H1 (cell line): ENCODE data around the gene BAD. TPM values are rescaled to one million over a fixed set of nuclear protein-coding genes. Genes with fewer than 3 reads are reported as not detected.

Experiments used
- CTCF ChIA-PET: fragments of 300-600 bp; sonication (Branson Sonifier 250); formaldehyde crosslinking; loops from one replicate; lab custom pipeline; 2021; ENCODE audit not compliant: partially characterized antibody; lab: Charles Lee
- POLR2A ChIA-PET: fragments of 300-600 bp; sonication (Branson Sonifier 250); formaldehyde crosslinking; loops from one replicate; lab custom pipeline; 2021; ENCODE audit warnings: inconsistent platforms; ENCODE audit not compliant: partially characterized antibody; lab: Charles Lee
- DNase-seq, 2 experiments: peaks; one replicate each; pipeline versions ENCODE4 v3.0.0 to v3.0.0-alpha.2; 2010 to 2022; ENCODE audit warnings: low spot score in 2 of 2, low read depth in 1 of 2, mixed read lengths in 1 of 2
- FAIRE-seq: peaks from 2 replicates; lab custom pipeline; 2011; peaks lifted over from hg19 to GRCh38; lab: Jason Lieb, UNC
- H2AFZ ChIP-seq: 2 replicates; pipeline ENCODE4 v1.8.1; 2012; ENCODE audit warnings: low read length, inconsistent platforms
- H2AK5ac ChIP-seq: 2 replicates; pipeline ENCODE4 v1.6.1; 2013; ENCODE audit warnings: low read depth, low read length
- H2BK120ac ChIP-seq: replicated peaks from 2 replicates; pipeline ENCODE3; 2013; ENCODE audit warnings: low read depth, low read length, inconsistent platforms
- H2BK12ac ChIP-seq: 2 replicates; pipeline ENCODE4 v1.6.1; 2013; ENCODE audit warnings: low read depth, low read length
- H2BK15ac ChIP-seq: 2 replicates; pipeline ENCODE4 v1.6.1; 2013; ENCODE audit warnings: low read length
- H2BK20ac ChIP-seq: 2 replicates; pipeline ENCODE4 v1.6.1; 2013; ENCODE audit warnings: low read length
- H2BK5ac ChIP-seq: 2 replicates; pipeline ENCODE4 v1.6.1; 2013; ENCODE audit warnings: low read depth, low read length
- H3K14ac ChIP-seq: 2 replicates; pipeline ENCODE4 v1.6.1; 2013; ENCODE audit warnings: inconsistent platforms; ENCODE audit not compliant: insufficient read length
- H3K18ac ChIP-seq: 2 replicates; pipeline ENCODE4 v1.6.1; 2013; ENCODE audit warnings: low read length; ENCODE audit errors: extremely low read depth
- H3K23ac ChIP-seq: 2 replicates; pipeline ENCODE4 v1.6.1; 2013; ENCODE audit warnings: inconsistent platforms; ENCODE audit not compliant: insufficient read length
- H3K23me2 ChIP-seq: 2 replicates; pipeline ENCODE4 v1.6.1; 2013; ENCODE audit warnings: low read depth, low read length
- H3K27ac ChIP-seq: 2 replicates; pipeline ENCODE4 v1.6.1; 2011; ENCODE audit warnings: low read depth, low read length, inconsistent platforms
- H3K27me3 ChIP-seq, 4 experiments: replicated peaks in 1 of 4; 1 replicate in 1 of 4; 2 replicates in 3 of 4; pipeline versions ENCODE4 v1.6.1 to v1.8.1; 2011 to 2013; ENCODE audit warnings: low read length in 3 of 4, mild to moderate bottlenecking in 3 of 4, inconsistent platforms in 2 of 4, mixed read lengths in 2 of 4, moderate library complexity in 1 of 4; ENCODE audit not compliant: control insufficient read depth in 3 of 4, insufficient read depth in 3 of 4; ENCODE audit errors: extremely low read depth in 1 of 4
- H3K36me3 ChIP-seq, 4 experiments: 2 replicates each; pipeline versions ENCODE4 v1.6.1 to v1.8.1; 2011 to 2013; ENCODE audit warnings: mild to moderate bottlenecking in 4 of 4, low read length in 3 of 4, moderate library complexity in 2 of 4, control low read depth in 1 of 4, inconsistent platforms in 1 of 4; ENCODE audit not compliant: insufficient read depth in 4 of 4, control insufficient read depth in 2 of 4
- H3K4ac ChIP-seq: replicated peaks from 2 replicates; pipeline ENCODE3; 2013; ENCODE audit warnings: low read length, low read depth, mixed read lengths, inconsistent platforms; ENCODE audit not compliant: insufficient read length
- H3K4me1 ChIP-seq, 4 experiments: replicated peaks in 1 of 4; 1 replicate in 1 of 4; 2 replicates in 3 of 4; pipeline versions ENCODE4 v1.6.1 to v1.8.1; 2011 to 2013; ENCODE audit warnings: low read length in 3 of 4, inconsistent platforms in 2 of 4, mixed read lengths in 1 of 4; ENCODE audit not compliant: insufficient read depth in 4 of 4, control insufficient read depth in 3 of 4
- H3K4me2 ChIP-seq, 2 experiments: 2 replicates each; pipeline versions ENCODE4 v1.6.1 to v1.8.1; 2011 to 2013; ENCODE audit warnings: low read depth in 2 of 2, low read length in 2 of 2, control low read depth in 1 of 2, inconsistent platforms in 1 of 2, mild to moderate bottlenecking in 1 of 2; ENCODE audit not compliant: insufficient read depth in 1 of 2
- H3K4me3 ChIP-seq, 4 experiments: fragments of 200-600, 300-600 bp in 1 of 4; sonication (generic), shearing (Covaris generic), sonication (Bioruptor Twin) in 1 of 4; 2 replicates each; pipeline versions ENCODE4 v1.5.1 to v1.8.1; 2011 to 2016; ENCODE audit warnings: low read length in 4 of 4, low read depth in 3 of 4, control low read depth in 2 of 4, inconsistent platforms in 2 of 4, mild to moderate bottlenecking in 2 of 4, mixed read lengths in 1 of 4, moderate library complexity in 1 of 4; ENCODE audit not compliant: insufficient read depth in 2 of 4; ENCODE audit errors: extremely low read depth in 1 of 4
- H3K56ac ChIP-seq: replicated peaks from 2 replicates; pipeline ENCODE3; 2013; ENCODE audit warnings: low read depth, mild to moderate bottlenecking, mixed read lengths, low read length, inconsistent platforms; ENCODE audit not compliant: insufficient read length
- H3K79me1 ChIP-seq: 2 replicates; pipeline ENCODE4 v1.6.1; 2013; ENCODE audit warnings: low read depth, low read length, control low read depth
- H3K79me2 ChIP-seq, 2 experiments: 2 replicates each; pipeline versions ENCODE4 v1.6.1 to v1.8.1; 2012 to 2013; ENCODE audit warnings: low read length in 2 of 2, mild to moderate bottlenecking in 2 of 2, inconsistent platforms in 1 of 2; ENCODE audit not compliant: insufficient read depth in 2 of 2, control insufficient read depth in 1 of 2
- H3K9ac ChIP-seq, 4 experiments: replicated peaks in 1 of 4; 1 replicate in 1 of 4; 2 replicates in 3 of 4; pipeline versions ENCODE4 v1.6.1 to v1.8.1; 2011 to 2013; ENCODE audit warnings: low read depth in 3 of 4, low read length in 3 of 4, control low read depth in 2 of 4, mild to moderate bottlenecking in 2 of 4, moderate library complexity in 2 of 4, inconsistent platforms in 1 of 4; ENCODE audit errors: extremely low read depth in 1 of 4
- H3K9me3 ChIP-seq, 2 experiments: 2 replicates each; pipeline versions ENCODE4 v1.6.1 to v1.8.1; 2012 to 2013; ENCODE audit warnings: mild to moderate bottlenecking in 2 of 2, moderate library complexity in 2 of 2, control low read depth in 1 of 2, inconsistent platforms in 1 of 2, low read depth in 1 of 2, low read length in 1 of 2, mixed read lengths in 1 of 2; ENCODE audit not compliant: insufficient read depth in 2 of 2
- H4K20me1 ChIP-seq, 2 experiments: replicated peaks in 1 of 2; 2 replicates each; pipeline versions ENCODE3 to v1.8.1; 2011 to 2013; ENCODE audit warnings: inconsistent platforms in 2 of 2, low read length in 2 of 2, mild to moderate bottlenecking in 1 of 2; ENCODE audit not compliant: insufficient read depth in 2 of 2, control insufficient read depth in 1 of 2
- H4K5ac ChIP-seq: 2 replicates; pipeline ENCODE4 v1.6.1; 2013; ENCODE audit warnings: low read length, low read depth, mixed read lengths, inconsistent platforms; ENCODE audit not compliant: insufficient read length
- H4K8ac ChIP-seq: 2 replicates; pipeline ENCODE4 v1.8.0; 2013; ENCODE audit warnings: mild to moderate bottlenecking, moderate library complexity, low read length, inconsistent platforms; ENCODE audit not compliant: insufficient read depth; ENCODE audit errors: extremely low read depth
- H4K91ac ChIP-seq: replicated peaks from 2 replicates; pipeline ENCODE3; 2013; ENCODE audit warnings: low read length, mixed read lengths, inconsistent platforms; ENCODE audit not compliant: insufficient read length
- BCL11A ChIP-seq, 2 experiments: IDR thresholded peaks; one replicate each; pipeline ENCODE4 v1.6.1; 2011; ENCODE audit warnings: low read depth in 2 of 2, low read length in 2 of 2, mild to moderate bottlenecking in 2 of 2
- CHD1 ChIP-seq: IDR thresholded peaks from 2 replicates; pipeline ENCODE4 v1.6.1; 2012; ENCODE audit warnings: low read depth, low read length, improper control_type of control experiment
- CREB1 ChIP-seq: IDR thresholded peaks from 2 replicates; pipeline ENCODE4 v1.6.1; 2012; ENCODE audit warnings: inconsistent platforms
- GABPA ChIP-seq: IDR thresholded peaks from 2 replicates; pipeline ENCODE4 v1.6.1; 2011; ENCODE audit warnings: mild to moderate bottlenecking, low read length, moderate library complexity, borderline replicate concordance; ENCODE audit not compliant: insufficient read depth
- KDM5A ChIP-seq: fragments of 200-600 bp; IDR thresholded peaks from 2 replicates; pipeline ENCODE4 v1.7.1; 2012; ENCODE audit warnings: mild to moderate bottlenecking, low read length, inconsistent platforms, mixed read lengths
- POLR2AphosphoS5 ChIP-seq: IDR thresholded peaks from 2 replicates; pipeline ENCODE4 v1.6.1; 2011; ENCODE audit warnings: low read depth, low read length
- SAP30 ChIP-seq: fragments of 300-600 bp; sonication (generic); IDR thresholded peaks from 2 replicates; pipeline ENCODE4 v1.7.1; 2012; ENCODE audit warnings: low read length, moderate library complexity, mild to moderate bottlenecking, inconsistent platforms; ENCODE audit not compliant: insufficient read depth, insufficient replicate concordance
- SP4 ChIP-seq: IDR thresholded peaks from 2 replicates; pipeline ENCODE4 v1.6.1; 2012; ENCODE audit warnings: low read length, inconsistent platforms
- TCF12 ChIP-seq: IDR thresholded peaks from 2 replicates; pipeline ENCODE4 v1.6.1; 2011; ENCODE audit warnings: low read depth, mild to moderate bottlenecking, low read length
- TEAD4 ChIP-seq: IDR thresholded peaks from 2 replicates; pipeline ENCODE4 v1.6.1; 2012; ENCODE audit warnings: low read depth, low read length, inconsistent platforms, mixed read lengths
- WGBS, 2 experiments: shearing (Covaris generic) in 1 of 2; methylation state at CpG; one replicate each; pipeline versions ENCODE4 v1.1.6 to v1.1.7; 2013 to 2015; ENCODE audit warnings: low lambda C conversion rate in 2 of 2, mixed read lengths in 2 of 2, inconsistent platforms in 1 of 2, low coverage in 1 of 2, missing lambda C conversion rate in 1 of 2; ENCODE audit not compliant: insufficient replicate concordance in 2 of 2, insufficient coverage in 1 of 2, insufficient read length in 1 of 2; ENCODE audit errors: extremely low coverage in 1 of 2, missing lambda C conversion rate in 1 of 2; 5-methylcytosine and 5-hydroxymethylcytosine counted together
- polyA plus RNA-seq, 7 experiments: library from polyadenylated mRNA; depleted of rRNA in 3 of 7; stranded (reverse) in 5 of 7; unstranded in 2 of 7; fragments of >200 nt in 5 of 7; fragments of 200-250 nt in 2 of 7; gene quantifications; 1 replicate in 5 of 7; 2 replicates in 1 of 7; 4 replicates in 1 of 7; pipeline versions ENCODE4 v1.2.1 to v1.2.3, GENCODE V29; 2011 to 2013; ENCODE audit warnings: missing spikeins in 2 of 7, mixed read lengths in 2 of 7
- total RNA-seq: library from RNA; stranded (reverse); fragmentation: NEBNext Ultra II Directional; extraction: Animal tissue kit (Norgen Biotek cat#: 25700); gene quantifications from 2 replicates; pipeline ENCODE4 v1.2.1, GENCODE V29; 2021
- TF ChIP-seq, protein P1 (sequence below): IDR thresholded peaks from 2 replicates; pipeline ENCODE4 v1.6.1; 2011; ENCODE audit warnings: low read length, improper control_type of control experiment

BAD gene
- total and polyA plus RNA-seq, 2 of the 8 experiments (the other 6 are each of a cell fraction or from before 2014, with no cell fraction given): 23.1 to 33.7 TPM

DNA sequence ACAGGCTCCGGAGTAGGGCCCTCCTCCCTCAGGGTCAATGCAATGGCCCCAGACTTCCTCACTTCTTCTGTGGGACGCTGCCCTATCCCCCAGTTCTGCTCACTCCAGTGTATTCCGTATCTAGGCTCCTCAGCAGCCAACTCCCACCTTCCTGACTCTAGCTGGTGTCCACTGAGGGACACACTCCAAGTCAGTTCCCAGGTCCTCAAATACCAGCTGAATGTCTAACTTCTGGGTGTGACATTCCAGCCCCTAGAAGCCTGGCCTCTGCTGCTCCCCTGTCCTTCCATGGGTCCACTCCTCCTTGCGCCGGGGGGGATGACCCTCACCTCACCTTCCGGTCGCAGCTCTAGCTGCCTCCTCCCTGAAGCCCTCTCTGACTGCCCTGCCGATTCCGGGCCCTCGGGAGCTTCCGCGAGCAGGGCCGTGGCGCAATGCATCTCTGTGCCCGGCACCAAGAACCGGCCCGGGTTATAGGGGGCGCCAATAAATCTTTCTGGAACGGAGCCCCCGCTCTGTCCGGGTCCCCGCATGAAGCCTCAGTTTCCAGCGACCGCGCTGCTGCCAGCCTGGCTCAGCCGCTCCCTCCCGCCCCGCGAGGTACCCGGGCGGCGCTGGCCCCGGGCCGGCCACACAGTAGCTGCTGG, 15.4 kb downstream of the BAD start:
- Histone ChIP-seq H2AK5ac (no peak overlapping the region), H4K20me1 (peaks cover 2 to 5% of the 10 kb centered on the region in 2 experiments), H3K79me2 (0 out of 4 replicates have a peak, but pooled peaks cover 0 to 4% of the 10 kb centered on the region in 2 experiments), H2BK15ac (peak overlapping the region; percentile 20; the same call in 1 of the 2 replicates), H3K56ac (peak overlapping the region; percentile 78), H4K8ac (peak overlapping the region; percentile 79), H3K36me3 (peaks cover 9 to 24% (median 15%) of the 10 kb centered on the region in 4 experiments), H3K4me3 (peak overlapping the region; percentile 70 to 82 (median 80)), H2BK5ac (peak overlapping the region; percentile 81; the same call in 1 of the 2 replicates), H4K91ac (no peak overlapping the region), H3K9ac (peak overlapping the region; percentile 41 to 88 (median 73); a peak in 6 of 7 replicates), H3K14ac (no peak overlapping the region), H3K4ac (peak overlapping the region; percentile 19), H3K4me1 (peaks cover 0 to 11% (median 5%) of the 10 kb centered on the region in 4 experiments; a peak in 5 of 7 replicates), H3K9me3 (no peaks in the 10 kb centered on the region), H3K27me3 (no peaks in the 10 kb centered on the region), H3K23me2 (peaks cover 4% of the 10 kb centered on the region), H3K79me1 (no peaks in the 10 kb centered on the region; the same call in 1 of the 2 replicates), H2BK12ac (no peak overlapping the region), H2AFZ (no peak overlapping the region), H4K5ac (peak overlapping the region; percentile 90), H3K4me2 (peak overlapping the region; percentile 80 to 86), H3K27ac (peak overlapping the region; percentile 47; the same call in 1 of the 2 replicates), H2BK120ac (no peak overlapping the region), H3K18ac (peak overlapping the region; percentile 52), H2BK20ac (no peak overlapping the region), H3K23ac (no peak overlapping the region)
- WGBS, 2 experiments: 8% methylated on average over 16 of the region's 34 CpGs; no CpG with 5 or more reads in 1 of the 2 experiments
- peak in 1 of 2 experiments; percentile 76 for DNase-seq
- CTCF ChIA-PET: interaction anchor here (0.9 to 13.7 kb wide), 12 partner anchors 13 to 84 kb away, joined by 3 to 168 read pairs (median 6); partner anchors contain the start of genes BAD, CATSPERZ, ESRRA and PLCB3
- POLR2A ChIA-PET: interaction anchor here (0.7 to 11.9 kb wide), 20 partner anchors 12 to 1418 kb away, joined by 3 to 352 read pairs (median 6); partner anchors contain the start of genes BAD, ESRRA, FERMT3 and FKBP2
- no peak for FAIRE-seq
- TF ChIP-seq TCF12: no peak
- TF ChIP-seq CHD1: no peak
- TF ChIP-seq BCL11A (IDR thresholded peaks at IDR 0.05; ENCODE audit: low read depth in 2 of 2, low read length in 2 of 2): no peak
- TF ChIP-seq TEAD4: peak; percentile 57; the same call in 1 of the 2 replicates
- no peak for TF ChIP-seq GABPA
- 0 out of 2 replicates have a peak, but pooled peaks have one; percentile 11 for TF ChIP-seq CREB1
- TF ChIP-seq POLR2AphosphoS5: peak; percentile 14; the same call in 1 of the 2 replicates
- peak; percentile 7; the same call in 1 of the 2 replicates for TF ChIP-seq SP4
- no peak for TF ChIP-seq SAP30
- TF ChIP-seq, protein P1, sequence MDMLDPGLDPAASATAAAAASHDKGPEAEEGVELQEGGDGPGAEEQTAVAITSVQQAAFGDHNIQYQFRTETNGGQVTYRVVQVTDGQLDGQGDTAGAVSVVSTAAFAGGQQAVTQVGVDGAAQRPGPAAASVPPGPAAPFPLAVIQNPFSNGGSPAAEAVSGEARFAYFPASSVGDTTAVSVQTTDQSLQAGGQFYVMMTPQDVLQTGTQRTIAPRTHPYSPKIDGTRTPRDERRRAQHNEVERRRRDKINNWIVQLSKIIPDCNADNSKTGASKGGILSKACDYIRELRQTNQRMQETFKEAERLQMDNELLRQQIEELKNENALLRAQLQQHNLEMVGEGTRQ: no peak
- no peak for TF ChIP-seq KDM5A
